ENCODE results near the gene KMT2C.

The KMT2C gene

GRCh38 chr7:152338561-152338960 lies 97.2 kb downstream of the KMT2C start:
- no peak for TF ChIP-seq ZFHX2 (tag by site-specific recombination; conservative IDR thresholded peaks at IDR 0.05)
- no peak for TF ChIP-seq ZNF280D (tag by site-specific recombination; IDR thresholded peaks at IDR 0.05)
- no peak for TF ChIP-seq ZNF121 (tag by site-specific recombination; IDR thresholded peaks at IDR 0.05)
- Histone ChIP-seq H3K4me1 (ENCODE audit: control insufficient read depth, insufficient read depth, low read length) (no peaks in the 10 kb centered on the region), H3K4me3 (ENCODE audit: low read depth, low read length) (no peak overlapping the region), H3K9me3 (ENCODE audit: control insufficient read depth, insufficient read depth, low read depth, low read length) (no peaks in the 10 kb centered on the region), H3K27ac (ENCODE audit: extremely low read depth, low read depth, low read length) (no peak overlapping the region), H3K36me3 (ENCODE audit: control insufficient read depth in 2 of 2, insufficient read depth in 1 of 2, low read length in 2 of 2) (no peaks in the 10 kb centered on the region)
- CTCF ChIA-PET, result interaction anchor here (1.1 to 3.7 kb wide), 2 partner anchors 96 to 368 kb away, joined by 3 to 25 read pairs; no protein-coding TSS in a partner anchor
- POLR2A ChIA-PET, result no interaction called here

- ChIA-PET POLR2A (no interaction called here), CTCF (interaction anchor here (0.6 to 3.7 kb wide), 14 partner anchors 9 to 487 kb away, joined by 3 to 25 read pairs (median 4); no protein-coding TSS in a partner anchor)
- TF ChIP-seq ZNF223 (tag by site-specific recombination; IDR thresholded peaks at IDR 0.05) (no peak), ZNF654 (tag by site-specific recombination; IDR thresholded peaks at IDR 0.05; ENCODE audit: low read depth) (peak; percentile 58), ZNF2 (tag by site-specific recombination; IDR thresholded peaks at IDR 0.05) (peak; percentile 57; the same call in 1 of the 2 replicates), CTCF (tag by site-specific recombination; IDR thresholded peaks at IDR 0.05) (peak; percentile 71; the same call in 1 of the 2 replicates), ZFP37 (tag by site-specific recombination; IDR thresholded peaks at IDR 0.05) (no peak), ZNF600 (tag by site-specific recombination; IDR thresholded peaks at IDR 0.05) (peak; percentile 31; the same call in 1 of the 2 replicates), ZNF37A (tag by site-specific recombination; IDR thresholded peaks at IDR 0.05) (no peak), ZNF248 (tag by site-specific recombination; IDR thresholded peaks at IDR 0.05) (no peak), GFI1B (tag by site-specific recombination; IDR thresholded peaks at IDR 0.05) (no peak)
- Histone ChIP-seq H3K4me1 (ENCODE audit: control insufficient read depth, insufficient read depth, low read length) (no peaks in the 10 kb centered on the region), H3K36me3 (ENCODE audit: control insufficient read depth in 2 of 2, insufficient read depth in 1 of 2, low read length in 2 of 2) (no peaks in the 10 kb centered on the region), H3K9me3 (ENCODE audit: control insufficient read depth, insufficient read depth, low read depth, low read length) (no peaks in the 10 kb centered on the region), H3K4me3 (ENCODE audit: low read depth, low read length) (no peak overlapping the region), H3K27ac (ENCODE audit: extremely low read depth, low read depth, low read length) (no peak overlapping the region)
Observed at GRCh38 chr7:152336754-152337368, 98.9 kb downstream of the KMT2C start.

GRCh38 chr7:152335900-152336571 lies 99.8 kb downstream of the KMT2C start:
- Histone ChIP-seq H3K4me3 (ENCODE audit: low read depth, low read length) (no peak overlapping the region), H3K9me3 (ENCODE audit: control insufficient read depth, insufficient read depth, low read depth, low read length) (no peaks in the 10 kb centered on the region), H3K4me1 (ENCODE audit: control insufficient read depth, insufficient read depth, low read length) (no peaks in the 10 kb centered on the region), H3K36me3 (ENCODE audit: control insufficient read depth in 2 of 2, insufficient read depth in 1 of 2, low read length in 2 of 2) (no peaks in the 10 kb centered on the region), H3K27ac (ENCODE audit: extremely low read depth, low read depth, low read length) (no peak overlapping the region)
- ChIA-PET CTCF (interaction anchor here (0.6 to 3.7 kb wide), 12 partner anchors 9 to 488 kb away, joined by 3 to 25 read pairs (median 4); no protein-coding TSS in a partner anchor), POLR2A (no interaction called here)
- TF ChIP-seq ZNF23 (tag by site-specific recombination; IDR thresholded peaks at IDR 0.05; ENCODE audit: borderline replicate concordance) (no peak), ZNF121 (tag by site-specific recombination; IDR thresholded peaks at IDR 0.05) (no peak), ZNF341 (tag by site-specific recombination; IDR thresholded peaks at IDR 0.05; ENCODE audit: low read depth) (no peak), ZNF692 (tag by site-specific recombination; IDR thresholded peaks at IDR 0.05) (no peak), YY1 (tag by site-specific recombination; IDR thresholded peaks at IDR 0.05) (no peak), ZNF560 (tag by site-specific recombination; IDR thresholded peaks at IDR 0.05; ENCODE audit: borderline replicate concordance) (no peak), SCRT2 (tag by site-specific recombination; IDR thresholded peaks at IDR 0.05) (no peak), MZF1 (tag by site-specific recombination; IDR thresholded peaks at IDR 0.05; ENCODE audit: borderline replicate concordance) (no peak), PRDM1 (tag by site-specific recombination; IDR thresholded peaks at IDR 0.05) (no peak), ZNF830 (tag by site-specific recombination; IDR thresholded peaks at IDR 0.05; ENCODE audit: low read depth) (no peak), ZNF19 (tag by site-specific recombination; IDR thresholded peaks at IDR 0.05; ENCODE audit: low read depth) (no peak), ZBTB8A (tag by site-specific recombination; IDR thresholded peaks at IDR 0.05) (no peak), ZNF521 (tag by site-specific recombination; IDR thresholded peaks at IDR 0.05) (no peak), ZNF324 (tag by site-specific recombination; IDR thresholded peaks at IDR 0.05) (no peak)
